ENCODE results near the gene ARFRP1. TPM values are rescaled to one million over a fixed set of nuclear protein-coding genes. Genes with fewer than 3 reads are reported as not detected.

Gene ARFRP1
- total RNA-seq, 2 experiments from 2014 or later, result 53.3 to 82.1 TPM

GRCh38 chr20:63693083-63693732 is 14.6 kb downstream of the ARFRP1 start:
- CTCF ChIA-PET (ENCODE audit: unreplicated experiment), result no interaction called here
- intact Hi-C loops (cut with micrococcal nuclease; ENCODE audit: unreplicated experiment), result no loop called here

GRCh38 chr20:63692436-63693082 is 15.2 kb downstream of the ARFRP1 start:
- Histone ChIP-seq H3K9me3 (ENCODE audit: low read length) (no peaks in the 10 kb centered on the region), H3K4me3 (ENCODE audit: low read depth, low read length, poor library complexity, severe bottlenecking) (no peak overlapping the region), H2AFZ (ENCODE audit: low read length) (no peak overlapping the region), H3K79me2 (ENCODE audit: insufficient read depth, low read depth, low read length) (no peaks in the 10 kb centered on the region), H4K20me1 (ENCODE audit: insufficient read depth, low read length) (no peaks in the 10 kb centered on the region), H3K9me2 (ENCODE audit: insufficient read depth, low read length) (no peaks in the 10 kb centered on the region), H3K4me2 (ENCODE audit: low read length) (no peak overlapping the region), H3K27ac (ENCODE audit: low read depth, low read length, poor library complexity, severe bottlenecking) (no peak overlapping the region), H3K4me1 (ENCODE audit: insufficient read depth, low read length, poor library complexity, severe bottlenecking) (no peaks in the 10 kb centered on the region), H3K36me3 (ENCODE audit: insufficient read depth, low read length) (peaks cover 26% of the 10 kb centered on the region)
- no TSS peak for BruUV-seq (replicated peaks)
- intact Hi-C loops (cut with micrococcal nuclease; ENCODE audit: unreplicated experiment), result no loop called here
- ChIA-PET CTCF (ENCODE audit: unreplicated experiment) (no interaction called here), POLR2A (no interaction called here)
- TF ChIP-seq EZH2phosphoT487 (IDR thresholded peaks at IDR 0.05; ENCODE audit: borderline replicate concordance, low read depth, low read length), result no peak
- TF ChIP-seq CTCF (conservative IDR thresholded peaks at IDR 0.05; ENCODE audit: low read length), result no peak
- DNase-seq (ENCODE audit: low spot score), result no peak

More at GRCh38 chr20:63693083-63693732, 14.6 kb downstream of the ARFRP1 start:
- Histone ChIP-seq H2AFZ (ENCODE audit: low read length) (no peak overlapping the region), H3K9me2 (ENCODE audit: insufficient read depth, low read length) (no peaks in the 10 kb centered on the region), H3K9me3 (ENCODE audit: low read length) (no peaks in the 10 kb centered on the region), H3K36me3 (ENCODE audit: insufficient read depth, low read length) (peaks cover 26% of the 10 kb centered on the region), H3K79me2 (ENCODE audit: insufficient read depth, low read depth, low read length) (no peaks in the 10 kb centered on the region), H3K4me1 (ENCODE audit: insufficient read depth, low read length, poor library complexity, severe bottlenecking) (no peaks in the 10 kb centered on the region), H3K27ac (ENCODE audit: low read depth, low read length, poor library complexity, severe bottlenecking) (no peak overlapping the region), H3K4me3 (ENCODE audit: low read depth, low read length, poor library complexity, severe bottlenecking) (no peak overlapping the region), H4K20me1 (ENCODE audit: insufficient read depth, low read length) (no peaks in the 10 kb centered on the region), H3K4me2 (ENCODE audit: low read length) (no peak overlapping the region)
- DNase-seq (ENCODE audit: low spot score), result no peak
- POLR2A ChIA-PET, result interaction anchor here (1.0 kb wide), 1 partner anchor 171 kb away, joined by 4 read pairs; no protein-coding TSS in a partner anchor
- BruUV-seq (replicated peaks), result no TSS peak
- TF ChIP-seq EZH2phosphoT487 (IDR thresholded peaks at IDR 0.05; ENCODE audit: borderline replicate concordance, low read depth, low read length) (no peak), CTCF (conservative IDR thresholded peaks at IDR 0.05; ENCODE audit: low read length) (no peak)
